AG10803 (cell line): ENCODE data around the gene CA10.

Source experiments
- DNase-seq: peaks from one replicate; pipeline ENCODE4 v3.0.0; 2010; ENCODE audit warnings: low read depth
- H3K4me3 ChIP-seq: 2 replicates; pipeline ENCODE4 v1.5.1; 2011; ENCODE audit warnings: mild to moderate bottlenecking, low read length, control low read depth
- TF ChIP-seq, protein P1 (sequence below): conservative IDR thresholded peaks from 2 replicates; pipeline ENCODE4 v1.5.1; 2011; ENCODE audit warnings: mild to moderate bottlenecking, low read length, control low read depth, inconsistent platforms

Gene CA10

DNA sequence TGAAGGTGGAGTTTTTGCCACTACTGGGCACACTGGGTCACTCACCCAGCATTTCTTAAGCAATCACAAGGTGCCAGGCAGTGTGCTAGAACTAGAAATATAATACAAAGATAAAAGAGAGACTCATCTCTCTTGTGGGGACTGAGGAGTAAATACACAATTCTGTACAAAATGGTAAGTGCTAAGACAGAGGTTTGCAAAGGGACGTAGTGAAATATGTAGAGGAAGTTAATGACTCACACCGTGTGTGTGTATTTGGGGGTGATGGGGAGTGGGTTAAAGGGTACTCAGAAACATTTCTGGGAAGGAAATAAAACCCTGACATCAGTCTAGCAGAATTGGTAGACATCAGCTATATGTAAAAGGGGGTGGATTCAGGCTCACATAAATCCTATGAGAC, 389.3 kb downstream of the CA10 start:
- no peak for DNase-seq
- no peak overlapping the region for H3K4me3 ChIP-seq
- TF ChIP-seq, protein P1, sequence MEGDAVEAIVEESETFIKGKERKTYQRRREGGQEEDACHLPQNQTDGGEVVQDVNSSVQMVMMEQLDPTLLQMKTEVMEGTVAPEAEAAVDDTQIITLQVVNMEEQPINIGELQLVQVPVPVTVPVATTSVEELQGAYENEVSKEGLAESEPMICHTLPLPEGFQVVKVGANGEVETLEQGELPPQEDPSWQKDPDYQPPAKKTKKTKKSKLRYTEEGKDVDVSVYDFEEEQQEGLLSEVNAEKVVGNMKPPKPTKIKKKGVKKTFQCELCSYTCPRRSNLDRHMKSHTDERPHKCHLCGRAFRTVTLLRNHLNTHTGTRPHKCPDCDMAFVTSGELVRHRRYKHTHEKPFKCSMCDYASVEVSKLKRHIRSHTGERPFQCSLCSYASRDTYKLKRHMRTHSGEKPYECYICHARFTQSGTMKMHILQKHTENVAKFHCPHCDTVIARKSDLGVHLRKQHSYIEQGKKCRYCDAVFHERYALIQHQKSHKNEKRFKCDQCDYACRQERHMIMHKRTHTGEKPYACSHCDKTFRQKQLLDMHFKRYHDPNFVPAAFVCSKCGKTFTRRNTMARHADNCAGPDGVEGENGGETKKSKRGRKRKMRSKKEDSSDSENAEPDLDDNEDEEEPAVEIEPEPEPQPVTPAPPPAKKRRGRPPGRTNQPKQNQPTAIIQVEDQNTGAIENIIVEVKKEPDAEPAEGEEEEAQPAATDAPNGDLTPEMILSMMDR = no peak

DNA sequence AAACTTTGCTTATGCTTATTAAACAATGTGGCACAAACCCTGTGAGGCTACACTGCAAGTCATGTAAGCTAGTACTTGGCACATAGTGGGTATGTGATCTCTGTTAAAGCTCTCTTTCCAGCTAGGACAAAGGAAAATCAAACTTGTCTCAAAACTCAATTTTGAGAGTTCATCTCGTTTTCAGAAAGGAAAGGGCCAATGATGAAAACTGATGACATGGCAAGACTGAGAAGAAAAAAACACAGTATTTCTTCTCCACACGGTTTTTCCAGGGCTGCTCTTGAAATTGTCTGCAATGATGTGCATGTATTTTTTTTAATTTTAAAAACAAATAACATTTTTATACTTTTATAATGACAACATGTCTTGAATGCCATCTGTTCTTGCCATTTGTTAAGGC, 389.8 kb downstream of the CA10 start:
- TF ChIP-seq, protein P1 = no peak
- no peak overlapping the region for H3K4me3 ChIP-seq
- no peak for DNase-seq

DNA sequence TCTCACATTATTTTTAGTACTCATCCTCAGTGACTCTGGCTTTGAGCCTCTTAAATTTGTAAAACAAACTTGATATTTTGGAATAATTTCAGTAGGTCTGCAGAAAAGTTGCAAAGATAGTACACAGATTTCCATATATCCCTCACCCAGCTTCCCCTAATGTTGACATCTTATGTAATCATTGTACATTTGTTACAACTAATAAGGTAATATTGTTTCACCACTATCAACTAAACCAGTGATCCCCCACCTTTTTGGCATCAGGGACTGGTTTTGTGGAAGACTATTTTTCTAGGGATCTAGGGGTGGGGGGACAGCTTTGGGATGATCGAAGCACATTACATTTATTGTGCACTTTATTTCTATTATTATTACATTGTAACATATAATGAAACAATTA, 391.2 kb downstream of the CA10 start:
- no peak for DNase-seq
- no peak overlapping the region for H3K4me3 ChIP-seq
- TF ChIP-seq, protein P1 = no peak

DNA sequence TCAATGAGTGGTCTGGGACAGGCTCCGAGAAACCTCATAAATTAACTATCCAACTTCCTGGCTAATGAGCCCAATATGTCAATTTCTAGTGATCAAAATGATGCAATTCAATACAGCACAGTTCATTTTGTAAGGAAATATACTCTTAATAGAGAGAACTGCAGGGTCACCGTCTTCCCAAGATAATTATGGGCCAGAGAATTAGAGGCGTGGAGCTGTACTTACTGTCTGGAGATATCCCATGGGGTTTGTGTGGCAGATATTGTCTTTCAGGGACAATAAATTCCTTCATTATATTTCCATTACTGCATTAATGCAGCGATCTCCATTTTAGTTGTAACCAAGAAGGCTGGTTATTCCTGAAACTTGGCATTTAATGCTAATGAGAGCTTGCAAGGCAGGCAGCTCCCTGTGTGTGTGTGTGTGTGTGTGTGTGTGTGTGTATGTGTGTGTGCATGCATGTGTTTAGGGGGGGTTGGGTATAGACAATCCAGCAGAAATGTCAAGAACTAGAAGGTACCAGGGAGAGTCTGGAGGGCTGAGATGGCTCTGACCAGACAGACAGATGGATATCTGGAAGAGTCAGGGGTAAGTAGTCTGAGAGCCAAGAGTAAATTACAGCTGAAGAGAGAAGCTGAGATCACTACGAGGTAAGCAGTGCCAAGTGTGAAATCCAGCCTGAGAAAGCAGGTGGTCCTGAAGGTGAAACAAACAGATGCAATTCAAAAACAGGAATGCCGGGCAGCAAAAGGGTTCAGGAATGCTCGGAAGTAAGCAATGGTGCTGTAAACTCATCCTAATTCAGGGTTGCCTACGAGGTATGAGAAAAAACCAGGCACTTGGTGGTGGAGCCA, 393.0 kb downstream of the CA10 start:
- H3K4me3 ChIP-seq = no peak overlapping the region
- DNase-seq = no peak
- TF ChIP-seq, protein P1 = no peak

DNA sequence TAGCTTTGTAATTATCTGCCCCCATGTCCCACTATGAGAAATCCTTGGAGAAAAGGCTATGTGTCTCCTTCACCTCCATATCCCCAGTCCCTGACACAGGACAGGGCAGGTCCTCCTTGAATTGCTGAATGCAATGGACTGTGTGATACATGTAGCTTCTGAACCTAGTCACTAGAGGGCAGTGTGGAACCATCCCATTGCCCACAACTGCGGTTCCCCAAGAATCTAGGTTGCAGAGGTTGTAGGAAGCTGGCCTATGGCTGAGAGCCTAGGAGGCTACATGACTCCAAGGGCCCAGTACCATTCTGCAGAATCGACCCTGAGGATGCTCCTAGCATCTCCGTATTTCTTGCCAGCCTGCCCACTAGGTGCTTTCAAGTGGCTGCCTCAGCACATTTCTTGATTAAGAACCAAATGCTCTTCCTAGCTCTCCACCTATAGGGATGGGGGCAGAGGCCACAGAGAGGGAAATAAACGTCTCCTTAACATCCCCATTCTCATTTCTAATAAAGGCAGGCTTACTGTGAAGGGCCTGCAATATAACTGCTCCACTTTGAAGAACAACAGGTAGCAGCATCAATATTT, 394.0 kb downstream of the CA10 start:
- DNase-seq = peak; percentile 69
- no peak overlapping the region for H3K4me3 ChIP-seq
- TF ChIP-seq, protein P1 = peak; percentile 91

DNA sequence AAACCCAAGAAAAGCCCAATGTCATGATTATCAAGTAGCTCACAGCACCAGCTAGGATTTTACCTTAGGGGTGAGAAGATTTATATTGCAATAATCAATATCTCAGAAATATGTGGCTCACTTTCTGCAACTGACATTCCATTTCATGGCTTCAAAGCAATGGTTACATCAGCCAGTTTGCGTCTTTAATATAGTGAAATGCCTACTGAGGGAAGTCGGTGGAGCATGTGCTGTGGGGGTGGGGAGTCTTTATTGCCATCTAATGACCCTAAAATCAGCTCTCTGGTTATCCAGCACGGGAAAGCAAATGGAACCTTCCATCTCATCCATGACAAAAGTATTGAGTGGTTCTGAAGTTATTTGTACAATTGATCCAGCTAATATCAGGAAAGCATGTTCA, 395.5 kb downstream of the CA10 start:
- no peak for DNase-seq
- TF ChIP-seq, protein P1 = no peak
- H3K4me3 ChIP-seq = no peak overlapping the region

DNA sequence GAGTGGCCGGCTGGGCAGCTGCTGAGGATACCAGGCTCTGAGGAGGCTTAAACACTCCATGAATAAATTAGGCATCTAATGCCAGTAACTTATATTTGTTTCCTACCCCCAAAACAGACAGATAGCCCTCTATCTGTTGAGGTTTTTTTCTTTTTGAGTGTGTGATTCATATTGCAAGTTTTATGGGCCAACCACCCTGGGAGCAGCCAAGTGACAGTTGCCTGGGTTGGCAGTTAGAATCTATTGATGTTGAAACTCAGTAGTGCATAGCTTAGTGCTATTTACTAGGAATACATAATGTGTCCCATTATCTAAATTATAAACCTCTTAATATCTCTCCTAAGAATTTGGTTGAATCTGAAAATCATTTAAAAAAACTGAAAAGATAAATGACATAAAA, 397.4 kb downstream of the CA10 start:
- DNase-seq = no peak
- no peak overlapping the region for H3K4me3 ChIP-seq
- TF ChIP-seq, protein P1 = no peak
